ENCODE data around the gene C5orf15.

DNA sequence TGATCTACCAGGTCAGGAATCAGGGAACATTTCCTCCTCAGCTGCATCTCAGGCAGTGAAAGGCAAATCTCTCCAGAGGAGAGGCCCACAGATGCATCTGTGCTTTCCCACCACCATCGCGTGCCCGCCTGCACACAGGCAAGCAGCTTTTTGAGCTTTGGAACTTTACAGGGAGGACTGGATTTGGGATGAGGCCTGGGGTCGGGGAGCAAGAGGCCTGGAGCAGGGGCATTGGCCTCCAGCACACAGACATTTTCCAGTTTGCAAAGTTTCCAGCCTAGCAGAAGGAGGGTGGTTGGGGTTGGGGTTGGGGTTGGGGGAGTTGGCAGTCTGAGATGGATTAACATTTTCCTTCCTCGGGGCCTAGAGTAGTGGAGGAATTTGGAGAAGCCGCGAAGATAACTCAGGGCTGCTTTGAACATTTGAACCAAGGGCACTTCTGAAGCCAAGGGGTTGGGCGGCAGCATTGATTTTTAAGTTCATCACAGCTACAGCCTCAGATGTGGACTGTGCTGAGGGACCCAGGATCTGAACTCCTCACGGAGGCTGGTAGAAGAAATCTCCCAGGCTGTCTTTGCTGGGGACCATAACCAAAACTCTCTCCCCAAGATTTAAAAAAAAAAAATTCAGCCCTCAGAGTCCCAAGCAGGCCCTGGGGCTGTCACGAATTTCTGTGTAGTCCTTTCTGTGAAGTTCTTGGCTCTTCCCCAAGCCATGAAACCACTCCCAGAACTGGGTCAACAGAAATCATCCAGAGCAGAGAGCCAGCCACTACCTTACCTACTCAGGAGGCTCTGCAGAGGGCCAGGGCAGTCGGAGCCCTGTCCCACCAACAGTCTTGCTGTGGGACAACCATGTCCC lies 25.6 kb downstream of the C5orf15 start:
- TF ChIP-seq POLR2A (IDR thresholded peaks at IDR 0.05; ENCODE audit: low read length): no peak
- no peak for TF ChIP-seq GATA1 (IDR thresholded peaks at IDR 0.05; ENCODE audit: low read depth, low read length)
